Hepatocyte (in vitro differentiated cells): ENCODE data around the gene NAPSA.

ENCODE experiments used
- CTCF ChIP-seq: fragments of 200-600 bp; sonication (generic); IDR thresholded peaks from 2 replicates; pipeline ENCODE4 v1.5.1; 2016; ENCODE audit warnings: antibody characterized with exemption, mild to moderate bottlenecking; ENCODE audit not compliant: poor library complexity
- EZH2 ChIP-seq: fragments of 200-600 bp; sonication (generic); IDR thresholded peaks from 2 replicates; pipeline ENCODE4 v1.6.1; 2016; ENCODE audit warnings: antibody characterized with exemption, mild to moderate bottlenecking, borderline replicate concordance
- EZH2phosphoT487 ChIP-seq: fragments of 200-600 bp; sonication (generic); IDR thresholded peaks from one replicate; pipeline ENCODE4 v1.6.1; 2018; ENCODE audit warnings: antibody characterized with exemption, mild to moderate bottlenecking, low read depth, moderate library complexity; ENCODE audit not compliant: unreplicated experiment, severe bottlenecking

GRCh38 chr19:50341091-50341564, 24.3 kb downstream of the NAPSA start:
- TF ChIP-seq CTCF (no peak), EZH2phosphoT487 (no peak), EZH2 (no peak)
